Measurements from ENCODE around the gene MILR1.

Gene MILR1

GRCh38 chr17:64503821-64504768 is 55.2 kb downstream of the MILR1 start:
- no peak for DNase-seq

GRCh38 chr17:64504769-64505339 is 55.9 kb downstream of the MILR1 start:
- no peak for DNase-seq

GRCh38 chr17:64505340-64506200 is 56.7 kb downstream of the MILR1 start:
- peak; percentile 84 to 87 for DNase-seq

GRCh38 chr17:64506201-64506575 is 57.3 kb downstream of the MILR1 start, which contains the start of gene DDX5:
Gene DDX5 (minus strand): TSS chr17:64506289. CDS start chr17:64506119, 170 bp downstream.
- peak; percentile 98 to 99 for DNase-seq

- peak; percentile 95 to 97 for DNase-seq
Measured at GRCh38 chr17:64506576-64507412, 57.9 kb downstream of the MILR1 start, which contains the start of gene CEP95. Gene CEP95 (plus strand): TSS chr17:64506977. CDS start chr17:64507098, 121 bp downstream.

- peak in 1 of 2 experiments; percentile 41 for DNase-seq
Measured at GRCh38 chr17:64507413-64507782, 58.5 kb downstream of the MILR1 start.

GRCh38 chr17:64508683-64509082 is 59.8 kb downstream of the MILR1 start:
- no peak for DNase-seq

GRCh38 chr17:64509179-64509578 is 60.3 kb downstream of the MILR1 start:
- no peak for DNase-seq

GRCh38 chr17:64515419-64515818 is 66.5 kb downstream of the MILR1 start:
- no peak for DNase-seq

- no peak for DNase-seq
Measured at GRCh38 chr17:64515829-64516228, 66.9 kb downstream of the MILR1 start.

All from activated T-cell treated with anti-CD3 and anti-CD28 coated beads, Interleukin-2, amount 50 U/mL, for 48 hours (primary cell).